T-helper 2 cell (primary cell): Measurements from ENCODE around the gene ABT1.
A peak's percentile ranks its signal among the peaks of the same experiment; 100 is the strongest.
"Not testable (repeated sequence)": the region's sequence is repeated elsewhere in the genome, so short reads cannot be mapped to it uniquely, and the experiment has no call there.

Experiments used
- DNase-seq, 5 experiments: peaks; one replicate each; pipeline versions ENCODE4 v3.0.0 to v3.0.0-alpha.2; 2012 to 2022
- total RNA-seq, 2 donors: gene quantifications; one replicate each; lab custom pipeline; 2026; lab: John Stamatoyannopoulos, UW

The ABT1 gene
- 48.4 to 50.2 reads per million in 2 donors for total RNA-seq

DNA sequence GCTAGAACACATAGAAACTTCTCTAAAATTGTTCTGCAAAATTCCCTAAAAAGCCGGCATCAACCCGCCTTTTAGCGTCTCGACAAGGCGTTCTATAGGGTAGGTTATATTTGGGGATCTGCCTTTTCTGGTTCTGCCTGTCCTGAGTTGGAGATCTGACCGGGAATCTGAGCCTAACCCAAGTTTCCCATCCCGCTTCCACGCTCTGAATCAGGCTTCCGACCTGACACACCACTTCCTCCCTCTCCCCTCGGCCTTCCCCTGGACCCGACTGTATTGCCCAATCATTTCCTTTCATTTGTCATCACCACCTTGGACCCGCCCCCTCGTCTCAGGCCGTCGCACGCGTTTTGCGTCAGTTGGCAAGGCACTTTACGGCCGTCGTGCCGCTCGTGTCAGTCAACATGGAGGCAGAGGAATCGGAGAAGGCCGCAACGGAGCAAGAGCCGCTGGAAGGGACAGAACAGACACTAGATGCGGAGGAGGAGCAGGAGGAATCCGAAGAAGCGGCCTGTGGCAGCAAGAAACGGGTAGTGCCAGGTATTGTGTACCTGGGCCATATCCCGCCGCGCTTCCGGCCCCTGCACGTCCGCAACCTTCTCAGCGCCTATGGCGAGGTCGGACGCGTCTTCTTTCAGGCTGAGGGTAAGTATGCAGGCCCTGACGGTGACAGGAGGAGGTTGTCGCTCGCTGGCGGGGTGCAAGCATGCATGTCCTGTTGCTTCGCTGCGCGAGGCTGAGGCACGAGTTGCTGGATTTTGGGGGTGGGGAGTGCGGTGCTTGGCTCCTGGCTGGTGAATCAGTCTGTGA is at the start of gene ABT1:
Gene ABT1, plus strand, starts transcription at position 375 of the 810 bp plus-strand sequence. Its CDS starts 30 bp downstream, at position 405.
- peak; percentile 89 to 98 (median 95) for DNase-seq

DNA sequence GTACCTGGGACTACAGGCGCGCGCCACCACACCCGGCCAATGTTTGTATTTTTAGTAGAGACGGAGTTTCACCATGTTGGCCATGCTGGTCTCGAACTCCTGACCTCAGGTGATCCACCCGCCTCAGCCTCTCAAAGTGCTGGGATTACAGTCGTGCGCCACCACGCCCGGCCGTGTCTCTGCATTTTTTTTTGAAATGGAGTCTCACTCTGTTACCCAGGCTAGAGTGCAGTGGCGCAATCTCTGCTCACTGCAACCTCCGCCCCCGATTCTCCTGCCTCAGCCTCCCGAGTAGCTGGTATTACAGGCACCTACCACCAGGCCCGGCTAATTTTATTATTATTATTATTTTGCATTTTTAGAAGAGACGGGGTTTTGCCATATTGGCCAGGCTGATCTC is 49.4 kb upstream of the ABT1 start:
- not testable (repeated sequence) for DNase-seq

DNA sequence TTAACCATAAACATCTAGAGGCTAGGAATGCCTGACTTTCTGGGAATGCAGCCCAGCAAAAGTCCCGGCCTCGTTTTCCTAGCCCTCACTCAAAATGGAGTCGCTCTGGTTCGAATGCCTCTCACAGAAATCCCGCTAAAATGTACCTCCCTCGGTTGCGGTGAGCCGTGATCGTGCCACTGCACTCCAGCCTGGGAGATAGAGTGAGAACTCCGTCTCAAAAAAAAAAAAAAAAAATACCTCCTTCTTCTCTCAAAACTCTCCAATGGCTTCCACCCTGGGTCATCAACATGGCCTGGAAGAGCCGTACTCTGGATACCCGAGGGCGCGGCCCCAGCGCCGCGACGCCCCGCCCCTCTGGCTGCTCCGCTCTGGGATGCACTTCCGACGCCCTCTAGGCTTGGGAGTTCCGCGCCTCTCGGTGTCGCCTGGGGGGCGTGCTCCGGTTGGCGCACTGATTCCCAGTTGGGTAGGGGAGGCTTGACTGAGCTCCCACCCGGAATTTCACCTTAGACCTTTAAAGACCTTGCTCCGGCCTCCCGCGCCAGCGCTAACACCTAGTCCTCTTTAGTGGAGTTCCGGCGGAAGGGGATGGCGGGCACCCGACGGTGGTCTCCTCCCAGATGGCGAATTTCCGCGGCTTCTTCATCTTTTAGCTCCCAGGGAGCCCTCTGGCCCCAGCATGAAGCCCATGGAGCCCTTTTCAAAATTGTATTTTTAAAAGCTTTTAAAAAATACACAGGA is 46.3 kb upstream of the ABT1 start:
- DNase-seq: peak in 4 of 5 experiments; percentile 23 to 71 (median 34)

- no peak for DNase-seq
Measured at GRCh38 chr6:26552205-26552604, 44.5 kb upstream of the ABT1 start.

DNA sequence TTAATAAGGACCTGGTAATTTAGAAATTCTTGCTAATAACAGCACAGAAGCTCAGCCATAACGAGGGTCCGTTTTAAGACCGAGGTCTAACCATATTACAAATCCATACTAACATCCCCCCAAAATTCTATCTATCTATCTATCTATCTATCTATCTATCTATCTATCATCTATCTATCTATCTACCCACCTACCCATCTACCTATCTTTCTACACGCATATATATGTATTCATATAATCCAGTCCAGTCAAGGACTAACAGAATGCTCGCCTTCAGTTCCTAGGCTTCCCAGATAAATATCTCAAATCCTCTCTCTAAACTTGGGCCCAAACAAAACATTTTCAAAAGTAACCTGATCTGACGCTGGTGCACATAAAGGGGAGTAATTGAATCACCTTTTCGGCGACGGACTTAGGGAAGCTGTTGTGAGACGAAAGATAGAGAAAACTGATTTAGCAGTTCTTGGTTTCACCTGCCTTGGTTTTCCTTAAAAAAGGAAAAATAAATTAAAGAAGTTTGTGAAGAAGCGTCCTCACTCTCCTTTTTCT is 44.0 kb upstream of the ABT1 start:
- DNase-seq: no peak

DNA sequence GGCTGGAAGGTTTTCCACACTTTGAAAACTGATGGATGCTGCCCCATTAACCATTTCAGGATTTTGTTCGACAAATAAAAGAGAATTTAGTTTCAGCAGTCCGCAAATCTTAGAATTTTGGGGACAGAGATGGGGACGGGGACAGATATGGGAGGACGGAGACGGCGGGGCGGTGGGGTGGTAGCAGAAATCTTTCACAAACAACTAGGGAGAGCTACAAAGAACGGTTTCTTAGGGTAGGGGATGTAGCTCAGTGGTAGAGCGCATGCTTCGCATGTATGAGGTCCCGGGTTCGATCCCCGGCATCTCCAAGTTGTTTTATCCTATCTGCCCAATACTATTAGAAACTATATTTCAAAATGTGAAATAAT is 43.5 kb upstream of the ABT1 start:
- DNase-seq: peak in 4 of 5 experiments; percentile 63 to 84 (median 69)

GRCh38 chr6:26553635-26554446 is 42.9 kb upstream of the ABT1 start:
- peak in 4 of 5 experiments; percentile 65 to 84 (median 75) for DNase-seq

GRCh38 chr6:26554447-26554696 is 42.4 kb upstream of the ABT1 start:
- no peak for DNase-seq

DNA sequence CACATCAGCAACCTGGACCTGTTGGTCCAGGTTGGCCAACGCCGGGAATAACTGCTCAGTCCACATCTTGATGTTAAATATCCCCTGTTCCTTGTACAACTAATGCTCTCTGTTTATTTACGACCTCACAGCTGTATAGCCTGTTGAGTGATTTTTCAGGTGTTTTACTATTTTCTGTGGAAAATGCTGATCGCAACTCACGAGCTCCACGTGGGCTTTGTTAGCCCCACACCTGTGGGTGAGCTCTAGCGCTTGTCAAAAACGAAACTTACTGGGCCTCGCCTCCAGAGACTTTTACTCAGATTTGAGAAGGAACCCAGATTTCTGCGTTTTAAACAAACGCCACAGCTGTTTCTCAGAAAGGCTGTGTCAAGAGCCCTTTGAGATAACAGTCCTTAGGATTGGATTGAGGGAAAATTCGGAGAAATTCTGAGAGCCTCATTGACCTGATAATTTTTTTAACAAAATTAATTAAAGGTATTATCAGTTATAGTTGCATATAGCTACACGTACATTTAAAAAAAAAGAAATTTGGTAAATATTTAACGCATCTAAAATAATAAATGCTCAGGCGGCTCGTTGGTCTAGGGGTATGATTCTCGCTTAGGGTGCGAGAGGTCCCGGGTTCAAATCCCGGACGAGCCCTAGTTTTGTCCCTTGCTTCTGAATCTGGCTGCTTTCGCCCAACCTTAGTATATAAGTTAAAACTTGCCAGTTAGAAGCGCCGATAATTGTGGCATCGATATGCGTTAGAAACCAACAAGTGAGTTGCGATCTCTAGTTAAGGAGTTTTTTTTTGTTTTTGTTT is 41.9 kb upstream of the ABT1 start:
- DNase-seq: peak in 2 of 5 experiments; percentile 35 to 73

- DNase-seq: no peak
Measured at GRCh38 chr6:26555505-26556262, 41.1 kb upstream of the ABT1 start.

GRCh38 chr6:26556263-26557070 is 40.3 kb upstream of the ABT1 start:
- DNase-seq: peak in 2 of 5 experiments; percentile 23 to 44

- no peak for DNase-seq
Measured at GRCh38 chr6:26561533-26562466, 35.0 kb upstream of the ABT1 start.

GRCh38 chr6:26563488-26563887 is 33.3 kb upstream of the ABT1 start:
- DNase-seq: no peak

- peak; percentile 92 to 98 (median 94) for DNase-seq
Measured at GRCh38 chr6:26568601-26569432, 27.9 kb upstream of the ABT1 start.

DNA sequence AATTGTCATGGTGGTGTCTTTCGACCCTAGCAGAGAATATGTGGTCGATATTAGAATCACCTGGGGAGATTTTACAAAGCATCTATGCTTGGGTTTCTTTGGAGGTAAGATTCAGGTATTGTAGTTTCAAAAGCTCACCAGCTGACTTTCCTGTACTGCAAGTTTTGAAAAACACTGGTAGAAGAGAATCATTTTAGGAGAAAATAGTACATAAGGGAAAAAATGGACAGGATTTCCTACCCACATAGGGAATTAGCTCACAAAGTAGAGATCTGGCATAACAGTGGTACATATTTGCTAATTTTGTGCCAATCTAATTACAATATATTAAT is 27.4 kb upstream of the ABT1 start:
- no peak for DNase-seq

DNA sequence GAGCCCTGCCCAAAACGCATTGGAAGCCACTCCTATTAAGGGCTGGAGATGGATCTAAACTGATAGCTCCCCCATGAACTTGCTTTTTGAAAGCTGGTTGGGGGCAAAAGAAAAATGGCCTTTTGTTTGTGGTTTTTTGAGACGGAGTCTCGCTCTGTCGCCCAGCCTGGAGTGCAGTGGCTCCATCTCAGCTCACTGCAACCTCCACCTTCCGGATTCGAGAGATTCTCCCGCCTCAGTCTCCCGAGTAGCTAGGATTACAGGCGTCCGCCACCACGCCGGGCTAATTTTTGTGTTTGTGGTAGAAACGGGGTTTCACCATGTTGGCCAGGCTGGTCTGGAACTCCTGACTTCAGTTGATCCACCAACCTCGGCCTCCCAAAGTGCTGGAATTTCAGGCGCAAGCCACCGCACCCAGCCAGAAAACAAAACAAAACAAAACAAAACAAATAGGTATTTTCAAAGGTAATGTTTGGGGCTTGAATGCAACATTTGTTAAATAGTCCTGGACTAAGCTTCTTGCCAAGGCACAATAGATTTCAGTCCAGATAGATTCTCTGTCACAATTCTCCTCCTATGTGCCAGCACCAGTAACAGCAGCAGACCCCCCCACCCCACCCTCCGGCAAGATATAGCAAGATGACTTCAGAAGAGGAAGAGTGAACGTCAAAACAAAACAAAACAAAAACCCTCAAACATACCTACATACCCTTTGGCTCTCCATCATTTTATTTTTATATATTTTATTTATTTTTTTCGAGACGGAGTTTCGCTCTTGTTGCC is 26.5 kb upstream of the ABT1 start:
- no peak for DNase-seq

DNA sequence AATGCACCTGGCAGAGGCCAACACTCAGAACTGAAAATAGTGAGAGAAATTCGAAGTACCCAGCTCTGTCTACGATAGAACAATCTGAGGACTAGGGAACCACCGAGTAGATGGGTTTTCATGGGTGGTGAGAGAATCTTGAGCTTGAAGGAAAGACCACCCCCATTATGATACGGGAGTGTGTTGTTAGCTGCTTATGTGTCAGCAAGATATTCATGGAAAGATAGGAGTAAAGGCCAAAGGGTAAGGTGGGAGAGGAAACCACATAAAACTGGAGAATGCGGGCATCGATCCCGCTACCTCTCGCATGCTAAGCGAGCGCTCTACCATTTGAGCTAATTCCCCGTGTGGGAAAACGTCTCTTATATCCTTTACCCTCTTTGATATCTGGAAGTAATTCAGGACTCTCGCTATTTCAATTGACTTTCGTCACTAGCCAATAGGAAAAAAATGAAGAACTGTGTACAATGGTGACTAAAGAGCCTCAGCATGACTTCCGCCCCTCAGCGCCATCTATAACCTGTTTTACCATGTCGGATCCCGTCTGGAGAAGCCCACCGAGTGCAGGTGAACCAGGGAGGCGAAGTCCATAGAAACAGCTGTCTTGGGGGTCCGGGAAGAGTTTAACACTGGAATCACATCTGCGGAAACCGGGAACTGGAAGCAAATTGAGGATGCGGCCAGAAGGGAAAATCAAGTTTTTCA is 25.0 kb upstream of the ABT1 start:
- DNase-seq: peak in 2 of 5 experiments; percentile 53 to 63
